HG03108 (cell line): ENCODE data around the gene COASY.
A peak's percentile ranks its signal among the peaks of the same experiment; 100 is the strongest.

Experiments
- ATAC-seq: cut with Tn5 transposase; IDR thresholded peaks from one replicate; pipeline ENCODE4 v1.9.1; 2021; ENCODE audit warnings: moderate library complexity; ENCODE audit not compliant: unreplicated experiment

COASY gene

DNA sequence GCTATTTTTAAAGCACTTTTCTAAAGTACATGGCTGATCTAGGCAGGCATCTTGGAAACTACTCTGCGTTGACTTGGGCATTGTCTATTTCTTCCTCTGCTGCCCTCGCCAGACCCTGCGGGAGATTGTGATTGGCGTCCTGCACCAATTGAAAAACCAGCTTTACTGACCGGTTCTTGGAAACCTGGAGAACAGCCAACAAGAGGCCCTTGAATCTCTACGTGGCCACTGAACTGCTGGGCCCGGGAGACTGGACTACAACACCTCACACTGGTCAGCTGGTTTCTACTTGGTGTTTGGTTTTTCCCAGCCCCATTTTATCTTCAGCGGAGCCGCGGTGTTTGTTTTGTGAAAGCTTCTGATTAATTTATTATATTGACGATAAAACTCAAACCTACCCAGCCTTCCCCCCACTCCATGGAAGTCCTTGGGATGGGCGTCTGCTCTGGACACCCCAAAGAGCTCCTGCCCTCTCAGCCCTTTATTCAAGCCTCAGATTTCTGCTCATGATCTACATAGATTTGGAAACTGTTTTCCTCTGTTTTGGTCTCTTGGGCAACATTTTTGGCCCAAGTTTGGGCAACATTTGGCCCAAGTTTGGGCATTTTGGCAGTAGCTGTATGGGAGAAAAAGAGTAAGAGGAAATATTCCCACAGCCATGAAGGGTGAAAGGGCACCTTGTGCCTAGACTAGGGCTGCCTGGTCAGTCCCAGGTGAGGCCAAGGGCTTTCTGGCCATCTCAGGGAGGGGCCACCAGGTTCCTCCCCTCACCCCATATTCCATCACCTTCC, 9.7 kb downstream of the COASY start:
- ATAC-seq: no peak

DNA sequence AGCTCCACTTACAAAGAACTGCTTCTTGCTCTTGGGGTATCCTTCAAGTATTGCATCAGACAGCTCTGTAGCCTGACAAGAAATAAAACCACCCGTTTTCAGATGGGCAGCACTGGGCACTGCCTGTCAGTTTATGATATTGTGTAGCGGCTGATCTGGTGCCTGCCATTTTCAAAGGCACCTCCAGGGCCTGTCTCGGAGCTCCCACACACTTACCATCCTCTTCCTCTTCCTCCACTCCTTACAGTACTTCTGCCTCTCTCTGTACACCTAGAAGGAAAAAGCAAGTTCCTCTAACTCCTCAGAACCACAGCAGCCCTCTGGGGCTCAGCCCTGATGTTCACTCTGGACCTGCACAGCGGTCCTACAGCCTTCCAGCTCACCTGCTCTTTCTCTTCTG, 11.1 kb downstream of the COASY start:
- no peak for ATAC-seq

DNA sequence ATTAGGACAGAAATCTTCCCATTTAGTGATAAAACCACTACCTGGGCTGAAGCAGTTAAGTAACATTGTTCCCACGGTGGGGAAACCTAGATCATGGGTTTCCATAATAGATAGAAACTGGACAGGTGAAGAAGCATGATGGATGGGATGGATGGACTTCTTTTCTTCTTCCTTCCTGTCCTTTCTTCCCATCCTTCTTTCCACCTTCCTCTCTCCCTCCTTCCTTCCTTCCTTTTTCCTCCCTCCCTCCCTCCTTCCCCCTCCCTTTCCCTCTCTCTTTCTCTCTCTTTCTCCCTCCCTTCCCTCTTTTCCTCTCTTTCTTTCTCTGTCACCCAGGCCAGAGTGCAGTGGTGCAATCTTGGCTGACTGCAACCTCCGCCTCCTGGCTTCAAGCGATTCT, 12.5 kb downstream of the COASY start:
- ATAC-seq: no peak

GRCh38 chr17:42577140-42577531, 15.2 kb downstream of the COASY start:
- ATAC-seq: no peak

GRCh38 chr17:42577532-42578281, 15.8 kb downstream of the COASY start, which contains the start of gene PSMC3IP:
Gene PSMC3IP, minus strand, starts transcription at chr17:42577729. Its CDS starts 43 bp downstream, at chr17:42577686.
- peak; percentile 76 for ATAC-seq

DNA sequence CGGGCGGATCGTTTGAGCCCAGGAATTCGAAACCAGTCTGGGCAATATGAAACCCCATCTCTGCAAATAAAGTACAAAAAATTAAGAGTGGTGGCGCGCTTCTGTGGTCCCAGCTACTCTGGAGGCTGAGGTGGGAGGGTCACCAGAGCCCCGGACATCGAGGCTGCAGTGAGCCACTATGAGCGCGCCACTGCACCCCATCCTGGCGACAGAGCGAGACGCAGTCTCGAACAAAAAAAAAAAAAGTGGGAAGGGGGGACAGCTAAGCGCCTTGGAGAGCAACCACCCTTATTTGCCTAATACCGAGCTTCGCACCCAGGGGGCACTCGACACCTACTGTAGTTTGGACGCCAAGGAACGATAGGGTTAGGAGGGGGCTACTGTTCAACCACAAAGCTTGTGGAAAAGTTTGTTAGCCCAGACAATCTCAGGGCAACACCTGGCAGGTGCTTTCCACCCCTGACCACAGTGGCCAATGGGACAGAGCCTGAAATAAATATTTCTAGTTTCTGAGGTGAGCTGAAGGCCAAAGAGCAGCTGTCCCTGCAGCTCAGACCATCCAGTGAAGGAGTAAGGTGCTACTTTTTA, 16.4 kb downstream of the COASY start:
- ATAC-seq: peak; percentile 36

- ATAC-seq: no peak
Observed at GRCh38 chr17:42579794-42580551, 18.0 kb downstream of the COASY start.

GRCh38 chr17:42581744-42582270, 19.9 kb downstream of the COASY start:
- ATAC-seq: no peak

GRCh38 chr17:42584880-42585279, 22.9 kb downstream of the COASY start:
- no peak for ATAC-seq

GRCh38 chr17:42585353-42585752, 23.4 kb downstream of the COASY start:
- no peak for ATAC-seq

- ATAC-seq: peak; percentile 49
Observed at GRCh38 chr17:42586514-42587230, 24.7 kb downstream of the COASY start.

DNA sequence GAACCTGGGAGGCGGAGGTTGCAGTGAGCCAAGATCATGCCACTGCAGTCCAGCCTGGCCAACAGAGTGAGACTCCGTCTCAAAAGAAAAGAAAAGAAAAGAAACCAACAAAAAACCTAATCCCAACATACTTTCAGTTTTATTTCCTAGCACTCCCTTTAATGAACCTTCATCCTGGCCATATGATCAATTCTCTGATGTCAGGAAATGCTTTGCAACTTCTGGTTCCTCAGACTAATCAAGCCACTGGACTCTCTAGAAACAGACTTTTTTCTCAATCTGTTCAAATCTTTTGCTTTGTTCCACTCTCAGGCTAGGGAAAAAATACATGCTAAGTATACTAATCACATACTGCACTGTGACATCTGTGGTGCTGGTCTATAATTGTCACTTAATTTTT, 28.9 kb downstream of the COASY start:
- ATAC-seq: no peak

DNA sequence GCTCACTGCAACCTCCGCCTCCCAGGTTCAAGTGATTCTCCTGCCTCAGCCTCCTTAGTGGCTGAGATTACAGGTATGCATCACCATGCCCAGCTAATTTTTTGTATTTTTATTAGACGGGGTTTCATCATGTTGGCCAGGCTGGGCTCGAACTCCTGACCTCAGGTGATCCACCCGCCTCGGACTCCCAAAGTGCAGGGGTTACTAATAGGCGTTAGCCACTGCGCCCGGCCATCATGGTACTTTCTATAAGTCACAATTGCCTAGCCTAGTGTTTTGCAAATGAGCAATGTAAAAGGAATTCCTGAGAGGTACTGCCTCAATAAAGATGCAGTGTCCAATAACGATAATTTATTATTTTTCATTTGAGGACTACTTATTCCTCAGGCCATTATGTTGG, 29.5 kb downstream of the COASY start:
- ATAC-seq: no peak

DNA sequence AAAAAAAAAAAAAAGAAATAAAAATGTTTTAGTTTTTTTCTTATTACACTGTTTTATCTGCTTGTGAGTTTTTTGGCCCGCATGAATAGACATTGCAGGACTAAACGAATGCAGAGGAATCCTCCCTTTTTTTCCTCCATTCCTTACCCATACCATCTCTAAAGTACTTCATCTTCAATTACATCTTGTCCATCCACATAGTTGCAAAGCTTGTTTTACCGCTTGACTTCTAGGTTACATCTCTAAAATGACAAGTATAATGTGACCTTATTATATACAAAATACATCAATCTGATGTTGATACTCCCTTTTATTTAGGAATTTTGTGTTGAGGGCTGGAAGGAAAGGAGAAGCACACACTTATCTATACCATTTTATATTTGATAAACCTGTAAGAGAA, 34.4 kb downstream of the COASY start:
- ATAC-seq: no peak

DNA sequence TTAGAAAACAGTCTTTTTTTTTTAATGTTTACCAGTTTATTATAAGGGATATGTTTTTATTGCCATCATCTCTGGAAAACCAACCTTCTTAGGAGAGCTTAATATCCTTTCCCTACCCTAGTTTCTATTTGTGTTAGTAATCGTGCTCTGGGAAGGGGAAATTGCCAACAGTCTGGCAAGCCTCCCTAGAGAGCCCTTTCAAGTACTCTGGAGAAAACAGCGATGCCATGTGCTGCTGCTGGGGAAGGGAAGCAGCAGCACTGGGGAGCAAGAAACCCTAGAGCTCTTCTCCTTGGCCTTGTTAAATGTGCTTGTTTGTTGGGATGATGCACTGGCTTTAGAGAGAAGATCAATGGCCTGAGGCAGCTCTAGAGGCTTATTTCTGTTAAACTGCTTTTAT, 37.0 kb downstream of the COASY start:
- ATAC-seq: no peak

- ATAC-seq: no peak
Observed at GRCh38 chr17:42603318-42603717, 41.4 kb downstream of the COASY start.

GRCh38 chr17:42607769-42608168, 45.8 kb downstream of the COASY start:
- no peak for ATAC-seq

GRCh38 chr17:42608305-42609181, 46.6 kb downstream of the COASY start:
- peak; percentile 2 for ATAC-seq

DNA sequence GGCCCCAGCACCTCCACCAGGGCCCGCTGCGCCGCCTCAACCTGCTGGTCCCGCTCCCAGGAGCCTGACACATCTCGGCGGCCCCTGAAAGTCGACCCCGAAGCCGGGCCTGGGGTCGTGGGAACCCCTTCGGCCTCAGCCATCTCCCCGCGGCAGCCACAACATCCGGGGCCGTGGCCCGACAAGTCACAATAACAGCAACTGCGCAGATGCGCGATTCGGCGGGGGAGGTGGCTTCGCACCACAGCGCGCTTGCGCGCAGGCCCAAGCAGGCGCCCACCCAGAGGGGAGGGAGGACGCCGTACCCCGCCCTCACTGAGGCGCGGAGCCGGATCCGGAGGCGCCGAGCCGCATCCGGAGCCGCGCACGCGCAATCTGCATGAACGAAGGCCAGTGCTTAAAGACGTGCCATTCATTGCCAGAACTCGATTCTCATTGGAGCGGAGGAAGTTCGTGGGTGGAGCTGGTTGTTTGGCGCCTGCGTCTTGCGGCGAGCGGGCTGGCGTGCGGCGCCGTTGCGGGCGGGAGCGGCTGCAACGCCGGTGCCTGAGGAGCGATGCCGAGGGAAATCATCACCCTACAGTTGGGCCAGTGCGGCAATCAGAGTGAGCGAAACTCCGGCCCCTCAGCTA, 47.4 kb downstream of the COASY start, which contains the start of the genes RETREG3 and TUBG1:
Gene RETREG3 (minus strand): TSS at position 193 of the 632 bp plus-strand sequence. CDS start 50 bp downstream, at position 143.
Gene TUBG1 (plus strand): TSS at position 502 of the 632 bp plus-strand sequence. CDS start 55 bp downstream, at position 557.
- ATAC-seq: peak; percentile 85
